Stimulated activated memory B cell treated with anti-CD40 and anti-IgM and Interleukin-4, amounts not matched to agents 10 μg/mL and 1 μg/mL and 100 μg/mL, for 72 hours (primary cell): Measurements from ENCODE around the gene ENTPD1.

Experiments used
- ATAC-seq: fragments of 150-1000 bp; cut with Tn5 transposase; 2 replicates; pipeline ENCODE4 v1.10.0; 2021
- H3K27ac Mint-ChIP-seq: one replicate; pipeline ENCODE4 v1.8.0; 2022; ENCODE audit warnings: mild to moderate bottlenecking, mixed read lengths
- H3K27me3 Mint-ChIP-seq: one replicate; pipeline ENCODE4 v1.8.0; 2022; ENCODE audit warnings: mixed read lengths
- H3K36me3 Mint-ChIP-seq: one replicate; pipeline ENCODE4 v1.8.0; 2022; ENCODE audit warnings: mixed read lengths
- H3K4me1 Mint-ChIP-seq: one replicate; pipeline ENCODE4 v1.8.0; 2022; ENCODE audit warnings: mixed read lengths
- H3K4me3 Mint-ChIP-seq: one replicate; pipeline ENCODE4 v1.8.0; 2022; ENCODE audit warnings: mild to moderate bottlenecking, moderate library complexity, mixed read lengths
- H3K9me3 Mint-ChIP-seq: one replicate; pipeline ENCODE4 v1.8.0; 2022; ENCODE audit warnings: mixed read lengths

Gene ENTPD1

DNA sequence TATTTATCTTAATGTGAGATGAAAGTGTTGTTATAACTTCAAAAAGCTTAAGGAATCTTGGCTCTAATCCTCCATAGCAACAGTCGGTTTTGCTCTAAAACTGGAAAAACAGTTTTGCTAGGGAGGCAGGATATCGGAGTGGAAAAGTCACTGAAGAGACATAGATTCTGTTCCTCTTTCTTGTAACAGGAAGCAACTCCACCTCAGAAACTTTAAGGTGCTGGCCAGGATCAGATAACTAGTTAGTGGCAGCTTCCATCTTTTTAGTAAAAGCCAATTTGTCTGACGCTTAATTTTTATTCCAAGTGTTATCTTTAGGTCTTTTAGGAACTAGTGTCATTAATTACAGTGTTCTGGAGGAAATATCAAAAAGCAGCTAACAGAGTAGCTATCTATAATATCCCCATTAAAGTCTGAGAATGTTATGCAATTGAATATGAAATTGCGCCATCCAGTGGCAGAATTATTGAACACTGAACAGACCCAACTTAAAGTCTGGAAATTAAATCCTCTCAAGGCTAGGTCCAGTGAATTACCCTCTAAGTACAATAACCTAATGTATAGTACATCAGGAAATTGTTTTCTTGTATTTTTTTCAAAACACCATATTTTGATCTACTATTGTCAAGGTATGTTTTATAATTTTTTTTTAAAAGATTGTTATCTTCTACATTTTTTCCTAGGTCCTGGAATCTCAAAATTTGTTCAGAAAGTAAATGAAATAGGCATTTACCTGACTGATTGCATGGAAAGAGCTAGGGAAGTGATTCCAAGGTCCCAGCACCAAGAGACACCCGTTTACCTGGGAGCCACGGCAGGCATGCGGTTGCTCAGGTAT lies 85.9 kb downstream of the ENTPD1 start:
- no peaks in the 10 kb centered on the region for H3K27me3 Mint-ChIP-seq
- ATAC-seq = peak; percentile 70
- H3K36me3 Mint-ChIP-seq = peaks cover 49% of the 10 kb centered on the region
- peak overlapping the region; percentile 83 for H3K27ac Mint-ChIP-seq
- peaks cover 53% of the 10 kb centered on the region for H3K4me1 Mint-ChIP-seq
- H3K4me3 Mint-ChIP-seq = peak overlapping the region; percentile 41
- no peaks in the 10 kb centered on the region for H3K9me3 Mint-ChIP-seq

DNA sequence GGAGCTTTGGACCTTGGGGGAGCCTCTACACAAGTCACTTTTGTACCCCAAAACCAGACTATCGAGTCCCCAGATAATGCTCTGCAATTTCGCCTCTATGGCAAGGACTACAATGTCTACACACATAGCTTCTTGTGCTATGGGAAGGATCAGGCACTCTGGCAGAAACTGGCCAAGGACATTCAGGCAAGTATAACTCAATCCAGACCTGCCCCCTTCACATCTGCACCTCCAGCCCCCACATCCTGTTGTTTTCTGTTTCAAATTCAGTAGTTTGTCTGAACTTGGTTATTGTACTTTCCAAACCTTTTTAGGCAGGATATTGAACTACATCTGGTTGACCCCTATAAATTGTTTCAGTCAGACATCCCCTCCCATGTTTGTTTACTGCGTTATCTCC lies 89.4 kb downstream of the ENTPD1 start:
- Mint-ChIP-seq H3K27ac (peak overlapping the region; percentile 49), H3K4me1 (peaks cover 18% of the 10 kb centered on the region), H3K27me3 (no peaks in the 10 kb centered on the region), H3K4me3 (no peak overlapping the region), H3K36me3 (peaks cover 72% of the 10 kb centered on the region), H3K9me3 (no peaks in the 10 kb centered on the region)
- ATAC-seq = no peak

DNA sequence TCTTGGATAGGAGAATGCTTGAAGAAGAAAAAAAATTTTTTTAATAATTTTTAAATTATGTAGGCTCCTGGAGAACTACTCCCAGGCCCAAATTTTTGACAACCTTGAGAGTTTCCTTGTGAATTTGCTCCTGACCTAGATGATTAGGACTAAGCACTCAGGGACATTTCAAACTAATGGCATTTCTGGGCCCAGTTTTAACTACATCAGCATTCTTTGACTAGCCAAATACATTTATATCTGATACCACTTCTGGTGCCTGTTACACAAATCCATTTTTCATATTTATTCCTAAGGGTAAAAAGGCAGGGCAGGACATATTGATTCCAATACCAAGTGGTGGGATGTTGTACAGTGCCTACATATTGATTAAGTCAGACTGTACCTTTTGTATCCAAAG lies 91.0 kb downstream of the ENTPD1 start:
- H3K36me3 Mint-ChIP-seq = peaks cover 78% of the 10 kb centered on the region
- H3K27me3 Mint-ChIP-seq = no peaks in the 10 kb centered on the region
- H3K4me3 Mint-ChIP-seq = no peak overlapping the region

DNA sequence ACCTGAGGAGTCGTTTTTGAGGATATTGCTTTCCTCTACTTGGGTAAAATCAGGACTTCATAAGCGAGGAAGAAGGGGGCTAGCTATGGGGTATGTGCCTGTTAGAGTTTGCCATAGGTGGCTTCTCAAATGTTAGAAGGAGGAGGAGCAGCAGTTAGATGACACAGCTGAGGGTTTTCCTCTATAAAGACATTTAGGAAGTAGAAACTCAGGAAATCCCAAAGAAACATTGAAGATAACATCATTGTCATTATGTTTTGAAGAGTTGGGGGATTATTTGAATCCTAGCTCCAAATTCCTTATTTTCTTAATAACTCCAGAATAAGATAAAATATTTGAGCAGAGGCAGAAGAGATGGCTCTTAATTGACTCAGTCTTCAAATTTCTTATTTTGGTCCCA lies 92.9 kb downstream of the ENTPD1 start:
- no peak overlapping the region for H3K27ac Mint-ChIP-seq

More for the DNA sequence above, 91.0 kb downstream of the ENTPD1 start:
- Mint-ChIP-seq H3K9me3 (no peaks in the 10 kb centered on the region), H3K4me1 (peaks cover 3% of the 10 kb centered on the region), H3K27ac (no peak overlapping the region)
- ATAC-seq = no peak

DNA sequence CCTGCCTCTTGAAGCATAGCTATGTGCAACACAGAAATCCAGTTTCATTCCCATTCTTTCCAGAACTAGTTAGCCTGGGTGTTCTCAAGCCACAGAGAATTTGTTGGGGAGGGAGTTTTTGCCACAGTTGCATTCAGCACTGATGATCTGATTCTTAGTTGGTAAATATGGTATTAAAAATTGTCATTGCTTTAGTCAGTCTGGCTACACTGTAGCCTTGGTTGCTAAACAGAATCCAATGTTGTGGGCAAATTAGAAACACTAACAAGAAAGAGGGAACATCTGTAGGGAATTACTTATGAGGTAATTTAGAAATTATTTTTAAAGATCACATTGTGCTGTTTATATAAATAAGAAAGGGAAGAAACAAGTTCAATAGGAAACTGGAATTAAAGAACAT lies 94.8 kb downstream of the ENTPD1 start:
- no peak overlapping the region for H3K4me3 Mint-ChIP-seq
- H3K27ac Mint-ChIP-seq = no peak overlapping the region
- no peaks in the 10 kb centered on the region for H3K27me3 Mint-ChIP-seq
- peaks cover 85% of the 10 kb centered on the region for H3K36me3 Mint-ChIP-seq
- no peaks in the 10 kb centered on the region for H3K9me3 Mint-ChIP-seq
- H3K4me1 Mint-ChIP-seq = peaks cover 7% of the 10 kb centered on the region
- ATAC-seq = no peak

More for the DNA sequence above, 92.9 kb downstream of the ENTPD1 start:
- Mint-ChIP-seq H3K36me3 (peaks cover 82% of the 10 kb centered on the region), H3K4me1 (no peaks in the 10 kb centered on the region), H3K4me3 (no peak overlapping the region), H3K9me3 (no peaks in the 10 kb centered on the region), H3K27me3 (no peaks in the 10 kb centered on the region)
- ATAC-seq = no peak

DNA sequence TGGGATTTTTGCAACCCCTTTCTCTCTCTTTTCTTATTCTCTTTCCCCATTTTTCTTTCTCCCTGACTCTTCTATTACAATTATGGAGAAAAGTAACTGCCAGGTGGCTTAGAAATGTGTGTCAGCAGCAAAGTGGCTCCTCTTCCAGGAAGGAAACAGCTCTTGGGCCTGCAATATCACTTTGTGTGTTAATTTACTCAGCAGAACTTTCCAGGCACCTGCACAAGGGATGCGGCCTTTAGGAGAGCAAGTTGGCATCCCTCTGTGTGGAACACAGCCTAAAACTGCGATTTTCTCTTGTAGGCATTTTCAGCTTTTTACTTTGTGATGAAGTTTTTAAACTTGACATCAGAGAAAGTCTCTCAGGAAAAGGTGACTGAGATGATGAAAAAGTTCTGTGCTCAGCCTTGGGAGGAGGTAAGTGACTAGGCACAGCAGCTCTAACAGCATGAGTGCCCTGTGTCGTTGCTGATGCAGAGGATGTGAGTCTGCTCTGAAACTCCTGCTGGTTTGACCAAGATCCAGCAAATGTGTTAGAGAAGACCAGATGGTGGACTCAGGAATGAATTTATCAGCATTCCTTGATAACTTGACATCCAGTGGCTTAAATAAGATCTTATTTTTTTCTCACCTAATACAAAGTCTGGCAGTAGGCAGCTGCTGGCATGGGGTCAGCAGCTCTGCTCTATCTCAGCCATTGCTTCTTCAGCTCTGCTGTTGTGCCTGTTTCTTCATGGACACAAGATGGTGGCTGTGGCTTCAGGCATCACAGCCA lies 104.4 kb downstream of the ENTPD1 start:
- Mint-ChIP-seq H3K4me3 (no peak overlapping the region), H3K36me3 (peaks cover 64% of the 10 kb centered on the region), H3K27me3 (no peaks in the 10 kb centered on the region), H3K9me3 (no peaks in the 10 kb centered on the region), H3K27ac (peak overlapping the region; percentile 37), H3K4me1 (peaks cover 31% of the 10 kb centered on the region)
- no peak for ATAC-seq

DNA sequence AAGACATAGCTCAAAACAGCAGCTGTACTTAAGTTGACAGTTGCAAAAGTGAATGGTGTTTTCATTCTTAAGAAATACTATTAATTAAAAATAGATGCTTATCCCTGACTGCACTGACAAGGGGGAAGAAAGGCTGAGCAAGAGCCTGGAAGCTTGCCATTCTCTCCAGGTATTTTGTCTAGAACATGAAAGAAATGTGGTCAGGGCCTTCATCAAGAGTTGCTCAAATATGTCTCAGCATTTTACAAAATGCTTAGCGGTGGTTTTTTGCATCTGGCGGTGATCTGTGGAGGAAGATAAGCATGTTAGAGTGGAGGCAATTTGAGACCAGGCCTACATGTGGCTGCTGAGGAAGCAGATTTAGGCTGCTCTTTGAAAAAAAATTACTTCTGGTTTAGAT lies 105.4 kb downstream of the ENTPD1 start:
- peaks cover 65% of the 10 kb centered on the region for H3K36me3 Mint-ChIP-seq
- no peaks in the 10 kb centered on the region for H3K9me3 Mint-ChIP-seq
- no peak overlapping the region for H3K4me3 Mint-ChIP-seq
- no peak for ATAC-seq
- no peak overlapping the region for H3K27ac Mint-ChIP-seq
- peaks cover 40% of the 10 kb centered on the region for H3K4me1 Mint-ChIP-seq
- no peaks in the 10 kb centered on the region for H3K27me3 Mint-ChIP-seq

DNA sequence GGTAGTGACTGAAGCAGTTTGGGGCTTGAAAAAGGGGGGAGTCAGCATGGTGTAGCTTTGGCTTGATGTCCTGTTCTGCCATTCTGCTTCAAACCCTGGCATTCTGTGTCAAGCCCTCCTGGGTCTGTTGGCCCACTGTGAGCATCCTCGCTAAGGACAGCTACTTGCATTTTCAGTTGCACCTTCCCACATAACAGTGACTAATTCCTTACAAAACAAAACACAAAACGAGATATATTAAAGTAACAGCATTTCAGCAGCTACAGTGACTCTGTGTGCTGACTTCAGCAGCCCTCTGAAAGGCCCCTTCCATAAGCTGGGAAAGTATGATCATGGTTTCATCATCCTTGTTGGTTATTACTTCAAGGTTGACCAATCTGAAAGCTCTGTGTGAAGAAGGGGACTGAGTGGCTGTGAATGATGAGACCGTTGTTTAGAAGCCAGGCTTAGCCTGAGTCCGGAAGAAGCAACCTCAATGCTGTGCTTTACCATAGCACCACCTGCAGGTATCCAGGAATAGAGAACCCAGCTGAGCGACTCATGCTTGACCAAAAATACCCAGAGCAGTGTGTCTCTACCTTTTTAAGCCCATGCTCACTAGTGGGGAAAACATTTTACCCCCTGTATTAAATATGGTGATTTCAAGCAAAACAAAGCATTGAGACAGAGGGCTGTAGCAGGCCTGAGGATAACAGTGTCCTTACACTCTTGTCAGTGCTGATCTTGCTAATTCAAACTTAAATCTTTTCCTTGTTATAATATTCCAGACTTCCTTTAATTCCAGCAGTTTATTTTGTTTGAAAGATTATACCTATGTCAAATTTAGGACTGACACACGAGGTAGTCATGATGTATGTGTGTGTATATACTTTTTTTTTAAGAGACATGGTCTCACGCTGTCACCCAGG lies 109.2 kb downstream of the ENTPD1 start:
- no peaks in the 10 kb centered on the region for H3K27me3 Mint-ChIP-seq
- peak; percentile 95 for ATAC-seq
- H3K4me1 Mint-ChIP-seq = peaks cover 29% of the 10 kb centered on the region
- peak overlapping the region; percentile 70 for H3K27ac Mint-ChIP-seq
- peaks cover 60% of the 10 kb centered on the region for H3K36me3 Mint-ChIP-seq
- H3K9me3 Mint-ChIP-seq = no peaks in the 10 kb centered on the region
- no peak overlapping the region for H3K4me3 Mint-ChIP-seq

DNA sequence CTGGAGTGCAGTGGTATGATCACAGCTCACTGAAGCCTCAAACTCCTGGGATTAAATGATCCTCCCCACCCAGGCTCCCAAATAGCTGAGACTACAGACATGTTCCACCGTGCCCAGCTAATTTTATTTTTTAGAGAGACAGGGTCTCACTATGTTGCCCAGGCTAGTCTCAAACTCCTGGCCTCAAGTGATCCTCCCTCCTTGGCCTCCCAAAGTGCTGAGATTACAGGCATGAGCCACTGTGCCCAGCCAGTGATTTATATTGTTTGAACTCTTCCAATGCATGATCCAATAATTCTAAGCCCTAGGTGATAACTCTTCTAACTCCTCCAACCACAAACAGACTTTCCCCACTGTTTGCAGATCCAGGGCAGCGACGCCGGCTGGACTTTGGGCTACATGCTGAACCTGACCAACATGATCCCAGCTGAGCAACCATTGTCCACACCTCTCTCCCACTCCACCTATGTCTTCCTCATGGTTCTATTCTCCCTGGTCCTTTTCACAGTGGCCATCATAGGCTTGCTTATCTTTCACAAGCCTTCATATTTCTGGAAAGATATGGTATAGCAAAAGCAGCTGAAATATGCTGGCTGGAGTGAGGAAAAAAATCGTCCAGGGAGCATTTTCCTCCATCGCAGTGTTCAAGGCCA lies 110.0 kb downstream of the ENTPD1 start:
- Mint-ChIP-seq H3K27me3 (no peaks in the 10 kb centered on the region), H3K27ac (peak overlapping the region; percentile 70), H3K36me3 (peaks cover 57% of the 10 kb centered on the region), H3K4me3 (no peak overlapping the region), H3K9me3 (no peaks in the 10 kb centered on the region), H3K4me1 (peaks cover 29% of the 10 kb centered on the region)
- no peak for ATAC-seq

DNA sequence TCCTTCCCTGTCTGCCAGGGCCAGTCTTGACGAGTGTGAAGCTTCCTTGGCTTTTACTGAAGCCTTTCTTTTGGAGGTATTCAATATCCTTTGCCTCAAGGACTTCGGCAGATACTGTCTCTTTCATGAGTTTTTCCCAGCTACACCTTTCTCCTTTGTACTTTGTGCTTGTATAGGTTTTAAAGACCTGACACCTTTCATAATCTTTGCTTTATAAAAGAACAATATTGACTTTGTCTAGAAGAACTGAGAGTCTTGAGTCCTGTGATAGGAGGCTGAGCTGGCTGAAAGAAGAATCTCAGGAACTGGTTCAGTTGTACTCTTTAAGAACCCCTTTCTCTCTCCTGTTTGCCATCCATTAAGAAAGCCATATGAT lies 110.5 kb downstream of the ENTPD1 start:
- Mint-ChIP-seq H3K27ac (peak overlapping the region; percentile 70), H3K4me1 (peaks cover 29% of the 10 kb centered on the region), H3K27me3 (no peaks in the 10 kb centered on the region), H3K4me3 (no peak overlapping the region), H3K9me3 (no peaks in the 10 kb centered on the region), H3K36me3 (peaks cover 53% of the 10 kb centered on the region)
- ATAC-seq = no peak

DNA sequence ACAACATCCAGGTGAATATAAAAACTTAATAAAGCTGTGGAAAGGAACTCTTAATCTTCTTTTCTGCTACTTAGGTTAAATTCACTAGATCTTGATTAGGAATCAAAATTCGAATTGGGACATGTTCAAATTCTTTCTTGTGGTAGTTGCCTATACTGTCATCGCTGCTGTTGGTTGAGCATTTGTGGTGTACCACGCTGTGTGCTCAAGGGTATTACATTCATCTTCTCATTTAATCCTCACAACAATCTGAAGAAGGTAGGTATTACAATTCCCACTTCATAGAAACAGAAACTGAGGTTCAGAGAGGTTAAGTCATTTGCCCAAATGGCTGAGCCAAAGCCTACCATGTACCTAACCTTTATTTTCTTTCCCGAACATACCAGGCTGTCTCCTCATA lies 111.9 kb downstream of the ENTPD1 start:
- Mint-ChIP-seq H3K4me3 (no peak overlapping the region), H3K27me3 (no peaks in the 10 kb centered on the region), H3K9me3 (no peaks in the 10 kb centered on the region), H3K4me1 (peaks cover 29% of the 10 kb centered on the region), H3K36me3 (peaks cover 60% of the 10 kb centered on the region), H3K27ac (no peak overlapping the region)
- ATAC-seq = no peak

DNA sequence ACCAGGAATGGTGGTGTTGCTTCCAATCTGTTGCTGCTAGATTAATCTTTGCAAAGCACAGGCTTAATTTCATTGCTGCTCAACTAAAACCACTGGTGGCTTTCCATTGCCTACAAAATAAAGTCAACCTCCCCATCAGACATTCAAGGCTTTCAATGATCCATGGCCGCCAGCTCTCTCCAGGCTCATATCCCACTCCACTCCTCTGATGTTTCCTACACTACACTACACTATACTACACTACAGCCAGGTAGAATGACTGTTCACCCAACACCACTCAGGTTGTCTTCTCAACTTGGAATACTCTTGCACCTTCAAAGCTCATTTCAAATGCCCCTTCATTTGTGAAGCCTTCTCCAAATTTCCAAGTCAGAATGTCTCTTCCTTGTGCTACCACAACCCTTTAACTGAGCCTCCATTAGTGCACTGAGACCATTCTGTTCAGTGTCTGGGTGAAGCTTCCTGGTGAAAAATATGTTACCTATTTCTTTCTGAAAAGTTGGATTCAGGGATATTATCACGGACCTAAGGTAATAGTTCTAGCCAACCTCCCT lies 116.3 kb downstream of the ENTPD1 start:
- H3K27me3 Mint-ChIP-seq = no peaks in the 10 kb centered on the region
- H3K4me1 Mint-ChIP-seq = peaks cover 15% of the 10 kb centered on the region
- no peak for ATAC-seq
- no peak overlapping the region for H3K4me3 Mint-ChIP-seq
- no peak overlapping the region for H3K27ac Mint-ChIP-seq
- H3K9me3 Mint-ChIP-seq = peaks cover 8% of the 10 kb centered on the region
- peaks cover 70% of the 10 kb centered on the region for H3K36me3 Mint-ChIP-seq

DNA sequence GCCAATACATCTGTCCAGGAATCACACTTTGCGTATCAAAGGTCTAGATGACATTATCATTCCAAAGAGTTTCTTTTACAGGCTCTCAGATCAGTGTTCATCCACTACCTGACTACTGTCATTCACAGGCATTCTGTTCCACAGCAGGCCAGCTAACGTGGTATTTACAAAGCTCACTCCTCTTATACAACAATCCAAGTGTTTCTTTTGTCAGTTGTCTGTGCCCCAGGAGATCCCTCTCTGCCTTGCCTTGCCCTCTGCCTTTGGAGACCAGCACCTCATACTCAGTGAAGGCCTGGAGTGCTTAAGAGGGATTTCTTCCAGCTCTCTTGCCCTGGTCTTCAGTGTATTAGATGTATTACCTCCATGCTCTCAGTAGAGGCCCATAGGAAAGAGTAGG lies 117.2 kb downstream of the ENTPD1 start:
- peaks cover 8% of the 10 kb centered on the region for H3K9me3 Mint-ChIP-seq
- H3K27me3 Mint-ChIP-seq = no peaks in the 10 kb centered on the region
- peak overlapping the region; percentile 22 for H3K27ac Mint-ChIP-seq
- peaks cover 15% of the 10 kb centered on the region for H3K4me1 Mint-ChIP-seq
- ATAC-seq = no peak
- H3K4me3 Mint-ChIP-seq = no peak overlapping the region
- H3K36me3 Mint-ChIP-seq = peaks cover 61% of the 10 kb centered on the region

DNA sequence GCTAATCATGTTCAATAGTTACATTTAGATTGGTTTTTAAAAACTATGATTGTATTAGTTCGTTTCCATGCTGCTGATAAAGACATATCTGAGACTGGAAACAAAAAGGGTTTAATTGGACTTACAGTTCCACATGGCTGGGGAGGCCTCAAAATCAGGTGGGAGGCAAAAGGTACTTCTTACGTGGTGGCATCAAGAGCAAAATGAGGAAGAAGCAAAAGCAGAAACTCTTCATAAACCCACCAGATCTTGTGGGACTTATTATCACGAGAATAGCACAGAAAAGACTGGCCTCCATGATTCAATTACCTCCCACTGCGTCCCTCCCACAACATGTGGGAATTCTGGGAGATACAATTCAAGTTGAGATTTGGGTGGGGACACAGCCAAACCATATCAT lies 117.7 kb downstream of the ENTPD1 start:
- H3K36me3 Mint-ChIP-seq = peaks cover 57% of the 10 kb centered on the region
- peak overlapping the region; percentile 22 for H3K27ac Mint-ChIP-seq
- H3K4me1 Mint-ChIP-seq = peaks cover 15% of the 10 kb centered on the region
- ATAC-seq = no peak
- H3K9me3 Mint-ChIP-seq = peaks cover 8% of the 10 kb centered on the region
- H3K4me3 Mint-ChIP-seq = no peak overlapping the region
- no peaks in the 10 kb centered on the region for H3K27me3 Mint-ChIP-seq
